HG02970 (cell line): ENCODE results near the gene ERVV-1.
"Not testable (repeated sequence)": the region's sequence is repeated elsewhere in the genome, so short reads cannot be mapped to it uniquely, and the experiment has no call there.

Source experiments
- ATAC-seq: cut with Tn5 transposase; IDR thresholded peaks from one replicate; pipeline ENCODE4 v1.9.1; 2021; ENCODE audit warnings: mild to moderate bottlenecking, moderate library complexity, moderate number of reproducible peaks; ENCODE audit not compliant: unreplicated experiment, low FRiP score

Gene ERVV-1

DNA sequence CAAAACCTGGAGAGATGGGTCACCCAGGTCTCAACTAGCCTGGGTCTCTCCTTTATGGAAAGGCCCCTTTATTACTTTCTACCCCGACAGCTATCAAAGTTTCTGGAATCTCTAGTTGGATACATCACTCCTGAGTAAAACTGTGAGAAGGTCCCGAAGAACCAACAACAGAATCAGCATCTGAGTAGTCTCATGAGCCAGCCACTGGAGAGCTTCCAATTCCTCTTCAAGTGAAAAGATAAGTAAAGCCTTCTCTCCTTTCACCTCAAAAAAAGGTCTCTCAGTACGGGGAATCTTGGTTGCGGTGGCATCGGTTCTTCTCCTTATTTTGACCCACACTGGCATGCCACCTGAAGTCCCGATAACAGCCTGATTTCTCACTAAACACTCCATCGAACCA, at the start of gene ERVV-1:
Gene ERVV-1, plus strand, starts transcription at position 301 of the 400 bp plus-strand sequence. CDS start 170 bp downstream, outside the sequence.
- no peak for ATAC-seq

DNA sequence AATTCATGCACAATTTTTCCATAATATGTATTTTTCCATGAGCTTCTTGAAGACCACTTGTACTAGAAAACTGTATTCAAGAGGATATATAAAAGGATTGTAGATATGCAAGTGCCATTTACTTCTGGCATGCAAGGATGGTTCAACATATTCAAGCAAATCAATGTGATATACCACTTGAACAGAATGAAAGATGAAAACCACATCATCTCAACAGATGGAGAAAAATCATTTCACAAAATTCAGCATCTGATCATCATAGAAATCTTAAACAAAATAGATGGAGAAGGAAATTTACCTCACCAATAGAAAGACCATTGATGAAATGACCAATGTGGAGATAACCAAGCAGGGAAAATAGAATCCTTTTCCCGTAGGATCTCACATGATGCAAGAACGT, 45.9 kb upstream of the ERVV-1 start:
- no peak for ATAC-seq

- ATAC-seq = no peak
These were observed 32.4 kb upstream of the ERVV-1 start for GRCh38 chr19:52981329-52981728.

DNA sequence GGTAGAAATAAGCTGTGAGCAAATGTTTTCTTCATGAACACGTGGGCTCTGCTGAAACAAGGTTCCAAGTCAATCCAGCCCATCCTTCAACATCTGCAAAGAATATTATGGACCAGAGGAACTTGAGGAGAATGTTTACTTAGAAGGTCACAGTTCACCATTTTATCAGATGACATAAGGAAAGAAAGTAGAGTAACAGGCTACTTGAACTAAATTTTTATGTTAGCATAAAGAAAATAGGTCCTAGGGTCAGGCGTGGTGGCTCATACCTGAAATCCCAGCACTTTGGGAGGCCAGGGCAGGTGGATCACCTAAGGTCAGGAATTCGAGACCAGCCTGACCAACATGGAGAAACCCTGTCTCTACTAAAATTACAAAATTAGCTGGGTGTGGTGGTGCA, 30.6 kb upstream of the ERVV-1 start:
- not testable (repeated sequence) for ATAC-seq

GRCh38 chr19:52987221-52987620, 26.5 kb upstream of the ERVV-1 start:
- no peak for ATAC-seq

- no peak for ATAC-seq
These were observed 25.2 kb upstream of the ERVV-1 start for GRCh38 chr19:52988506-52988905.

GRCh38 chr19:52990759-52991418, 22.8 kb upstream of the ERVV-1 start:
- no peak for ATAC-seq

GRCh38 chr19:52991484-52991883, 22.2 kb upstream of the ERVV-1 start:
- ATAC-seq = no peak

DNA sequence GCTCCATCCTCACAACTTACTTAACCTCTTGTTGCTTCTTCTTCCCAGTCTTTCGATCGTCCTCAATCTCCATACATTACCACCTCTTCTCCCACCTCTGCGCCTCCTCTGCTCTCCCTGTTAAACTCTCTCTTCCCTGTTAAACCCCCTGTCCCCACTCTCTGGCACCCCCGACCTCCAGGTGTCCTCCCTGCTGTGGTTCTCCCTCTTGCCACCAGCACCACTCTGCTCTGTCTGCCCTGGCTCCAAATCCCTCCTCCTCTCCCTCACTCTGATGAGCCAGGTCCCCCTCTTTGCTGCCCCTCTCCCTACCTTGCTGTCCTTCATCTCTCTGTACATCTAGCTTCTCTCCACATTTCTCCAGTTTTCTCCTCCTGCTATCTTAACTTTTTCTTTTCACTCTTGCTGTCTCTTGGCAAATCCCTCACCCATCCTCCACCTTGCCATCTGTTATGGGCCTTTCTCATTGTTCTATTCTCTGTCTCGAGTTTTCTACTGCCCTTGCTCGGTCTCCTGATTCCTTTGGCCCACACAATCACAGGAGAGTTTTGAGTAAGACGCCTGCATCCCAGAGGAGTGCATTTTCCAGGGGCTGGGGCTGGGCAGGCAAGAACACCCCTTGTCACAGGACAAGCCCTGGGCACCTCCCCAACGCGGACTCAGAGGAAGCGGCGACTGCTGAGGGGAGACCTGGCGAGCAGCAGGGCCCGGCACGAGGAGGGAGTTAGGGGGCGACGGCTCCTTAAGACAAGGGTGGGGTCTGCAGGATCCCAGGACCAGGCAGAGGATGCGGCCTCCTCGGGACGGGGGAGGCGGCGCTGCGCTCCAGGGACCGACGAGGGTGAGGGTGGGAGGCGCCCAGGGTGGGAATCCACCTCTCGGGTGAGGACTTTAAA, 21.4 kb upstream of the ERVV-1 start:
- ATAC-seq = no peak

DNA sequence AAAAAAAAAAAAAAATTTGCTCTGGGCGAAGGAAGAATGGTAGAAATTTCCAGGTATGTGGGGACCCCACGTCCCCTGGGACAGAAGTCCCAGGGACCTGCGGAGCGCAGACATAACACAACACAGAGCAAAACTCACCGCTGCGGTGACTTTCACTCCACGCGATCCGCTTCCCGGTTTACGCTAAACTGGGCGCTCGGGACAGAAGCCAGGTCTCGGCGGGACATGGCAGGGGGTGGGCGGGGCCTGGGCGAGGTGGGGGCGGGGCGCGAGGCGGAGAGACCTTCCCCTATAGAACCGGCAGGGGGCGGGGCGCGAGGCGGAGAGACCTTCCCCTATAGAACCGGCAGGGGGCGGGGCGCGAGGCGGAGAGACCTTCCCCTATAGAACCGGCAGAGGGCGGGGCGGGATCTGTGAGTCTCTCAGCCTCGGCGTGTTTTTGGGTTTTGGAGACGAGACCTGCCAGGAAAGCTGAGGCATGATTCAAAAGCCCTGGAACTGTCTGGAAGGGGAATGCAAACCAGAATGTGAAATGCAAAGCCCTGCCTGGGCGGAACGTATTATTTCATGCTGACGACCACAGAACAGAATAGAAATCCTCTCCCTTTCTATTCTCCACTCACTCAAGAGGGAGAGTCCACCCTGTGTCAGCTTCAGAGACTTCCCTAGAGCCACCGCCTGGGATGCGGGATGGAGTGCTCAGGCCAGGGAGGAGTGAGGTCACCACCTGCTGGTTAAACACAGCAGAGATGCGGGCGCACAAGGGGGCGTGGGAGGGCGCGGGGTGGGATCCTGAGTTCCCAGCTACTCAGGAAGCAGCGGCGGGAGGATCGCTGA, 20.2 kb upstream of the ERVV-1 start:
- ATAC-seq = no peak

DNA sequence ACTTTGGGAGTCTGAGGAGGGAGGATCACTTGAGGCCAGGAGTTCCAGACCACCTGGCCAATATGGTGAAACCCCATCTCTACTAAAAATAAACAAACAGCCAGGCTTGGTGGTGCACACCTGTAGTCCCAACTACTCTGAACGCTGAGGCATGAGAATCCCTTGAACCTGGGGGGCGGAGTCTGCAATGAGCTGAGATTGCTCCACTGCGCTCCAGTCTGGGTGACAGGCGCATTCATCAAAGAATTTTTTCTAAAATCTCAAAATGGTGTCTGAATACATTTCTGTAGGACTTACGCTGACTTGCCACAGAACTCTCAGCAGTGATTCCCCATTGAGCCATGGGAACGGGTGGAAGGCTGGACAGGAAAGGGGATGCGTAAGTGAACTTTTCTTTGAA, 18.0 kb upstream of the ERVV-1 start:
- no peak for ATAC-seq

DNA sequence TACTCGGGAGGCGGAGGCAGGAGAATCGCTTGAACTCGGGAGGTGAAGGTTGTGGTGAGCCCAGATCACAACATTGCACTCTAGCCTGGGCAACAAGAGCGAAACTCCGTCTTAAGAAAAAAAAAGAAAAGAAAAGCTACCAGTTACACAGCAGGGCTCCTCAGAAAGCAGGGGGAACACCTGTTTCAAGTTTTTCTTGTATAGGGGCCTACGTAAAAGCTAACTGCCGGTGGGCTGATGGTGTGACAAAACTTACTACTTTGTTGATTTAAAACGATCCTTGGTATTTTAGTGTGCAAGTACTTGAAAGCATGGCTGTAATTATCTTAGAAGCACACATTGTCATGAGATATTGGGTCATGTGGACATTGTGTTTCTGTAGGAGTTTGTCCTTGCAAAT, 15.7 kb upstream of the ERVV-1 start:
- ATAC-seq = no peak

- ATAC-seq = no peak
These were observed 11.2 kb upstream of the ERVV-1 start for GRCh38 chr19:53002479-53002878.

GRCh38 chr19:53004242-53004641, 9.5 kb upstream of the ERVV-1 start:
- no peak for ATAC-seq

DNA sequence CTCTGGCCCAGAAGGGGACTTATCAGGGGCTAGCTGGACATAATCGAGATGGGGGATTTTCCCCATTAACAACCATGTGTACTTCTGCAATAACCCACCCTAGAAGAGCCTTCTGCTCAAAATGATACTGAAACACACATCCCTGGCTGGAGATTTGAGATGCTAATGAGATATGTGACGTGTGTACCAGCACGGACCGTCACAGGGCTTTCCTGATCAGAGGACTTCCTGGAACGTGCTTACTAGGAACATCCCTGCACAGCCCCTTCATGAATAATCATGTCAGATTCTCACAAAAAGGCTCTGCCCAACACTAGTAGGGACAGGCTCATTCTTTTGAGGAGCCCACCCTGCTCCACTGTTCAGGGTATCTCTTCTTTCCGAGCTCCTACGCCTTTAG, 6.5 kb upstream of the ERVV-1 start:
- ATAC-seq = no peak

DNA sequence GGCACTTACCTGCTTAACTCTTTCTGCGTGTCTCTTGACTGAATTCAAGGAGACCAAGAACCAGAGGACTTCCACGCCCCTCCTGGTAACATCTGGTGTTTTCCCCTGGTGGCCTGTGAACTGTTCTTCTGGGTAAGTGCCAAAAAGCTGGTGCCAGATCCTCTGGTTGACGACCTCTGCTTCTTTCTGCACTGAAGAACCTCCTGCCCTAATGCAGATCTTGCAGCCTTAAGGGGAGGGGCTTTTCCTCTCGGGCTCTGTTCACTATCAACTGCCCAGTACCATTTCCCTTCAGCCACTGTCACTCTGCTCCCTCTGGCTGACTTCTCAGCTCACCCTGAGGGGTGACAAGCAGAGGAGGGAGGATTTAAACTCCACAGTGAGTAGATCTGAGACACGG, 6.1 kb upstream of the ERVV-1 start:
- no peak for ATAC-seq

- ATAC-seq = no peak
These were observed 5.5 kb upstream of the ERVV-1 start for GRCh38 chr19:53008061-53008778.

DNA sequence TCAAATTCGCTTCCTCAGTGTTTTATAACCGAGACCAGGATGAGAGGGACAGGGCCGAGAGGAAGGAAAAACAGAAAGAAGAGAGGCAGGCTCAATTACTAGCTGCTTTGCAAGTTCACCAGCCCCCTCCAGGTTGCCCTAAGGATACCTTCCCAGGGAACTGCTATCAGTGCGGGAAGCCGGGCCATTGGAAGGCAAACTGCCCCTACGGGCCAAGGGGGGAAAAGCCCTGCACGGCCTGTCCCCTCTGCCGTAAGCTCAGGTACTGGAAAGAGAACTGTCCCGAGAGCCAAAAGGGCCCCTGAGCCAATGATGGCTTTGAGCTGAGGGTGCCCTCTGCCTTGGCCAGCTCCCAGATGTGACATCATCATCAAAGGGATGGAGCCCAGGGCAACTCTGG, 3.2 kb upstream of the ERVV-1 start:
- ATAC-seq = no peak

- ATAC-seq = no peak
These were observed 1.7 kb upstream of the ERVV-1 start for GRCh38 chr19:53012006-53012405.

DNA sequence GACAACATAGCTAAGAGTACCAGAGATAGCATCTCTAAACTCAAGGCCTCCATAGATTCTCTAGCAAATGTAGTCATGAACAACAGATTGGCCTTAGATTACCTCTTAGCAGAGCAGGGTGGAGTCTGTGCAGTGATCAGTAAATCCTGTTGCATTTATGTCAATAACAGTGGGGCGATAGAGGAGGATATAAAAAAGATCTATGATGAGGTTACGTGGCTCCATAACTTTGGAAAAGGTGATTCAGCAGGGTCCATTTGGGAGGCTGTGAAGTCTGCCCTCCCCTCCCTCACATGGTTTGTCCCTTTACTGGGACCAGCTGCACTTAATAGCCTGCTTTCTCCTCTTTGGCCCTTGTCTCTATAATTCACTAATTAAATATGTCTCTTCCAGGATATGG, 1.4 kb downstream of the ERVV-1 start:
- ATAC-seq = no peak
